Activated CD4-positive, alpha-beta T cell treated with anti-CD3 and anti-CD28 coated beads for 36 hours (primary cell): Measurements from ENCODE around the gene CSF2RB. TPM values are rescaled to one million over a fixed set of nuclear protein-coding genes. Genes with fewer than 3 reads are reported as not detected.

Experiments
- ATAC-seq: fragments of 200-7000 bp; cut with Tn5 transposase; one replicate; pipeline ENCODE4 v1.10.0; 2021; ENCODE audit warnings: mild to moderate bottlenecking, moderate library complexity
- CTCF ChIA-PET: fragments of 350-600 bp; sonication (Branson Sonifier 250); formaldehyde crosslinking; loops from one replicate; lab custom pipeline; 2021; ENCODE audit warnings: antibody characterized with exemption; lab: Charles Lee
- POLR2A ChIA-PET: fragments of 350-600 bp; sonication (Branson Sonifier 250); formaldehyde crosslinking; loops from one replicate; lab custom pipeline; 2021; ENCODE audit warnings: antibody characterized with exemption, inconsistent platforms; lab: Charles Lee
- DNase-seq: peaks from one replicate; pipeline ENCODE4 v3.0.0-alpha.2; 2020
- H3K27ac Mint-ChIP-seq: one replicate; pipeline ENCODE4 v1.8.0; 2021; ENCODE audit warnings: mixed read lengths
- H3K27me3 Mint-ChIP-seq: one replicate; pipeline ENCODE4 v1.8.0; 2021; ENCODE audit warnings: mixed read lengths
- H3K36me3 Mint-ChIP-seq: one replicate; pipeline ENCODE4 v1.8.0; 2021; ENCODE audit warnings: low read depth, mixed read lengths
- H3K4me1 Mint-ChIP-seq: one replicate; pipeline ENCODE4 v1.8.0; 2021; ENCODE audit warnings: mixed read lengths
- H3K4me3 Mint-ChIP-seq: one replicate; pipeline ENCODE4 v1.8.0; 2021; ENCODE audit warnings: mild to moderate bottlenecking, moderate library complexity, mixed read lengths
- H3K9me3 Mint-ChIP-seq: one replicate; pipeline ENCODE4 v1.8.0; 2021; ENCODE audit warnings: low read depth, mixed read lengths
- intact Hi-C, 2 experiments: fragments of 100-400 bp; cut with DNase I in 1 of 2; cut with micrococcal nuclease in 1 of 2; formaldehyde crosslinking; loops; one replicate each; pipeline versions ENCODE4 v1.14.2 to v1.15.1; 2022 to 2024; cut with DNase I, micrococcal nuclease
- total RNA-seq, 2 experiments: library from RNA; stranded (reverse); gene quantifications; one replicate each; pipeline ENCODE4 v1.2.3, GENCODE V29; 2021

Gene CSF2RB
- total RNA-seq, 2 experiments from 2014 or later = 0.30 to 0.54 TPM

DNA sequence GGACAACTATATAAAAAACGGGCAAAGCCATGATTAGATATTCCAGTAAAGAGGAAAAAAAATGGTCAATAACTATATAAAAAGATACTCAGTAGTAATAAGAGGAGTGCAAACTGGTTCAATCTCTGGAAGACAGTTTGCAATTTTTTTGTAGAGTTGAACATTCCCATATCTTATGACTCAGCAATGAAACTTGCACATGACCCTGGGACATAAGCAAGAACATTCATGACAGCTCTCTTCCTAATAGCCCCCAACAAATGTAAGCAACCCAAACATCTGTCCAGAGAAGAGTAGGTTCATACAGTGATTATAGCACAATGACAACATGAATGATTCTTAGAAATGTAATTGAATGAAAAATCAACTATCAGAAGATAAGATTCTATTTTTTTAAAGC, 21.8 kb upstream of the CSF2RB start:
- ATAC-seq = no peak
- Mint-ChIP-seq H3K27me3 (no peaks in the 10 kb centered on the region), H3K4me3 (no peak overlapping the region), H3K27ac (no peak overlapping the region), H3K4me1 (peaks cover 5% of the 10 kb centered on the region), H3K36me3 (no peaks in the 10 kb centered on the region), H3K9me3 (peaks cover 8% of the 10 kb centered on the region)
- DNase-seq = no peak
- intact Hi-C loops = no loop called here
- ChIA-PET POLR2A (interaction anchor here (0.6 kb wide), 2 partner anchors 18 to 124 kb away, joined by 3 to 6 read pairs; no protein-coding TSS in a partner anchor), CTCF (interaction anchor here (1.1 to 1.3 kb wide), 3 partner anchors 35 to 93 kb away, joined by 3 to 6 read pairs (median 3); no protein-coding TSS in a partner anchor)

DNA sequence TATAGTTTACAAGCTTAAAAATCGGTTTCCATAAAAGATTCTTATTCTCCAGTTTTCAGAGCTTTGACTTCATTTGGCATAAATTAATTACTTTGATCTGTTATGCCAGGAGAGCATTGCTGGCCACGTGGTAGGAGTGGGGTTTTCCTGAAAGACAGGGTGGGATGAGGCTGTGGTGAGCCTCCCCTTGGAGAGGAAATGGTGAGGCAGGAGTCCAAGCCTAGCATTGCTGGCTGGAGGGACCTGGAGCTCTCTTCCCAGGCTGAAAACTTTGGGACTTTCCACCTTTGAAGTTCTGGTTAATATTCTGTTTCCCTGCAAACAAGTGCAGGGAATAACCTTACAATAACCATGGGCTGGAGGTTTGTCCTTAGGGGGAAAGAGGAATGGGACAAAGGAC, 21.1 kb upstream of the CSF2RB start:
- DNase-seq (no peak), ATAC-seq (no peak)
- Mint-ChIP-seq H3K36me3 (no peaks in the 10 kb centered on the region), H3K9me3 (peaks cover 8% of the 10 kb centered on the region), H3K4me1 (peaks cover 3% of the 10 kb centered on the region), H3K4me3 (no peak overlapping the region), H3K27ac (no peak overlapping the region), H3K27me3 (no peaks in the 10 kb centered on the region)
- ChIA-PET CTCF (interaction anchor here (0.6 to 1.3 kb wide), 4 partner anchors 18 to 92 kb away, joined by 3 to 6 read pairs (median 3); no protein-coding TSS in a partner anchor), POLR2A (interaction anchor here (0.6 kb wide), 2 partner anchors 19 to 123 kb away, joined by 3 to 6 read pairs; no protein-coding TSS in a partner anchor)
- intact Hi-C loops = no loop called here

DNA sequence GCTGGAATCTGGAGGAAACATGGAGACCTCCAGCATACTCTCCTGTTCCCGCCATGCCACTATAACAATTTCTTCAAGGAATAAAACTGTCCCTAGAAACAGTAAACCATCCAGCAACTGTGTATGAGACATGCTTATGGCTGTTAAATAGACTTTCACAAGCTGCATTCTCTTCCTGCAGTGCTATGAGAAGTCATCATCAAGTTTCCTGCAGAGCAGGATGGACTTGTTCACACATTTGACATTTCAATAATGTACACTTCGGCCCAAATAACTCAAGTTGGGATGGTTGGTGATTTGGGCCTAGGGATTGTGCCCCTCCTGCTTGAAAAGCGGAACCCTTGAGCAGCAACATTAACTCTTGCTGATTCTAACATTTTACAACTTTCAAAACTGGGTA, 20.2 kb upstream of the CSF2RB start:
- H3K4me1 Mint-ChIP-seq = no peaks in the 10 kb centered on the region
- ATAC-seq = no peak
- H3K27me3 Mint-ChIP-seq = peaks cover 2% of the 10 kb centered on the region
- H3K4me3 Mint-ChIP-seq = no peak overlapping the region
- H3K9me3 Mint-ChIP-seq = peaks cover 8% of the 10 kb centered on the region
- intact Hi-C loops = no loop called here
- H3K36me3 Mint-ChIP-seq = no peaks in the 10 kb centered on the region
- ChIA-PET POLR2A (no interaction called here), CTCF (interaction anchor here (0.5 kb wide), 1 partner anchor 186 kb away, joined by 3 read pairs; no protein-coding TSS in a partner anchor)
- DNase-seq = no peak
- no peak overlapping the region for H3K27ac Mint-ChIP-seq

DNA sequence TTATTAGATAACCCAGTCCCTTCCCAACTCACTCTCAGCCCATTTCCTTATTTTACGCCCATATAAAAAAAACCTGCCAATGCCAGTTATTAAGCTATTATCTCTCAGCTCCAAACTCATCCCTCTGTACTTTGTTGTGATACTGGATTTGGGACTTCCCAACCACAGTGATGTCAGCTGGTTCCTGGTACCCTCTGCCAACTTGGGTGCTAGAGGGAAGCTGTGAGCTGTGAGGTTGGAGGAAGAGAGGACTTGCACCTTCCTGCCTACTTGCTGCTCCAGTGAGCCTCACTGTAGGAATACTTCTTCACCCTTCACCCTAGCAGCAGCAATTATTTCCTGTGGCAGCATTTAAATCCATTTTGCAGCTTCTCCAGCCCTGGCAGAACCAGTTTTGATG, 19.2 kb upstream of the CSF2RB start:
- no peaks in the 10 kb centered on the region for H3K36me3 Mint-ChIP-seq
- intact Hi-C loops = no loop called here
- peaks cover 4% of the 10 kb centered on the region for H3K27me3 Mint-ChIP-seq
- no peak overlapping the region for H3K4me3 Mint-ChIP-seq
- H3K27ac Mint-ChIP-seq = no peak overlapping the region
- DNase-seq (no peak), ATAC-seq (no peak)
- ChIA-PET CTCF (interaction anchor here (0.7 to 1.5 kb wide), 3 partner anchors 12 to 112 kb away, joined by 3 to 4 read pairs (median 4); no protein-coding TSS in a partner anchor), POLR2A (no interaction called here)
- peaks cover 8% of the 10 kb centered on the region for H3K9me3 Mint-ChIP-seq
- no peaks in the 10 kb centered on the region for H3K4me1 Mint-ChIP-seq

DNA sequence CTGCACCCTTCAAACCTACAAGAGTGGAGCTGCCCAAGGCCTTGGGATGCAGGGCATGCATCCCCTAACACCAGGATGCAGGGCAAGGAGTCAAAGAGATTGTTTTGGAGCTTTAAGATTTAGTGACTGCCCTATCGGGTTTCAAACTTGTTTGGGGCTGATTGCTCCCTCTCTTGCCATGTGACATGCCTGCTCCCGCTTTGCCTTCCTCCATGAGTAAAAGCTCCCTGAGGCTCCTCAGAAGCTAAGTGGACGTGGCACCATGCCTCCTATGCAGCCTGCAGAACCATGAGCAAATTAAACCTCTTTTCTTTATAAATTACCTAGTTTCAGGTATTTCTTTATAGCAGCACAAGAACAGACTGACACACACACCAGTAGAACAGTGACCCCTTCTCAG, 15.8 kb upstream of the CSF2RB start:
- ChIA-PET CTCF (interaction anchor here (0.7 to 1.7 kb wide), 2 partner anchors 10 to 36 kb away, joined by 3 to 4 read pairs; no protein-coding TSS in a partner anchor), POLR2A (interaction anchor here (0.5 kb wide), 1 partner anchor 386 kb away, joined by 3 read pairs; no protein-coding TSS in a partner anchor)
- H3K27ac Mint-ChIP-seq = no peak overlapping the region
- H3K4me1 Mint-ChIP-seq = peaks cover 3% of the 10 kb centered on the region
- DNase-seq = no peak
- H3K36me3 Mint-ChIP-seq = no peaks in the 10 kb centered on the region
- peaks cover 17% of the 10 kb centered on the region for H3K27me3 Mint-ChIP-seq
- no peak for ATAC-seq
- H3K4me3 Mint-ChIP-seq = no peak overlapping the region
- intact Hi-C loops = no loop called here
- peaks cover 8% of the 10 kb centered on the region for H3K9me3 Mint-ChIP-seq

DNA sequence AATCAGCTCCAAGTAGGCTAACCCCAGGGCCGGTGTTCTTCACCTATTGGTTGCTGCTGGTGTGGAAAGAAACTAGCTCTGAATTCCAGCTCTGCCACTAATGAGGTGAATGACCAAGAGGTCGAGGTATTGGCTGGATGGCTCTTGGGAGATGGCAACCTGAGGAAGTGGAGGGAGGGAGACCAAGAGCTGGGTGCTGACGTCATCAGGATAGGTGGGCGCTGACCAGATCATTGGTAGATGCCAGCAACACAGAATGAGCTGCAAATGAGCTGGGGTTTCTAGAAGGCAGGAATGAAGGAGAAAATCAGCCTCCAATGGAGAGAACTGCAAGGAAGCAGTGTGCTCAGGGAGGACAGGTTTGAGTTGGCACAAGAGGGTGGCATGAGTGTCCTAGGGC, 14.7 kb upstream of the CSF2RB start:
- no peak overlapping the region for H3K4me3 Mint-ChIP-seq
- H3K36me3 Mint-ChIP-seq = no peaks in the 10 kb centered on the region
- POLR2A ChIA-PET = no interaction called here
- no peak overlapping the region for H3K27ac Mint-ChIP-seq
- CTCF ChIA-PET = interaction anchor here (0.6 kb wide), 1 partner anchor 9 kb away, joined by 4 read pairs; no protein-coding TSS in a partner anchor
- intact Hi-C loops = no loop called here
- peaks cover 3% of the 10 kb centered on the region for H3K4me1 Mint-ChIP-seq
- ATAC-seq (no peak), DNase-seq (no peak)
- H3K27me3 Mint-ChIP-seq = peaks cover 22% of the 10 kb centered on the region
- peaks cover 8% of the 10 kb centered on the region for H3K9me3 Mint-ChIP-seq

DNA sequence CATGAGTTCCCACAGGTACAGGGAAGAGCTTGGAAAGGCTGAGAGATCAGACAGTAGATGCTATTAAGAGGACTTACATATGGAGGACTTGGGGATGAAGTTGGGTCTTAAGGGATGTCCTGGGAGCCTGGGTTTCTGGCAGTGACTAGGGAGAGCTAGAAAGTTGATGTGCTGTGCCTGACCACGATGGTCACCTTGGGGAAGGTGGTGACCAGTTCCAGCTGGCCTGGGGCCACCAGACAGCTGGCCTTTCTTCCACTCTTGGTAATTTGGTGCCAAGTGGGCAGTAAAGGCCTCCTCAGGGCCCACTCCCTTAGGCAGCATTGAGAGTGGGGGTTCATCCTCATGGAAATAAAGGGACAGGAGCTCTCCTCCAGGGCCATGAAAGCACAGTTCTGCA, 13.9 kb upstream of the CSF2RB start:
- ATAC-seq = no peak
- no peak overlapping the region for H3K27ac Mint-ChIP-seq
- ChIA-PET POLR2A (no interaction called here), CTCF (interaction anchor here (0.5 to 1.1 kb wide), 2 partner anchors 43 to 131 kb away, joined by 3 to 4 read pairs; no protein-coding TSS in a partner anchor)
- H3K9me3 Mint-ChIP-seq = peaks cover 8% of the 10 kb centered on the region
- H3K4me3 Mint-ChIP-seq = no peak overlapping the region
- intact Hi-C loops = no loop called here
- no peaks in the 10 kb centered on the region for H3K36me3 Mint-ChIP-seq
- peaks cover 3% of the 10 kb centered on the region for H3K4me1 Mint-ChIP-seq
- DNase-seq = no peak
- peaks cover 25% of the 10 kb centered on the region for H3K27me3 Mint-ChIP-seq

DNA sequence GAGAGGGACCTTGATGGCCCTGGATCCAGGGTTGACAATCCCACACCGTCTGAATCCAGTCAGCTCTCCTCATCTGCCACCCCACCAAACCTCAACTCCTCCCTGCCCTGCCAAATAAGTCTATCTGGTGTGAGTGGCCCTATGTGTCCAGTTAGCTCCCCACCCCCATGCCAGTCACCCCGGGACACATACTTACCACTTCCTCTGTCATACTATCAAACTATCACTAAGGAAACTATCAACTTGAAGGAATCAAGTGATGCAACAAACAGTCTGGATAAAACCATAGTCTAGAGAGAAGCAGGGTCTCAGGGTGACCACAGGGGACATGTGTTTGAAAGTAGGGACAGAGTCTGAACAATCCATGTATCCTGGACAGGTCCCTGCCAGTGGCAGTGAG, 13.2 kb upstream of the CSF2RB start:
- POLR2A ChIA-PET = no interaction called here
- Mint-ChIP-seq H3K4me3 (no peak overlapping the region), H3K27me3 (peaks cover 29% of the 10 kb centered on the region), H3K36me3 (no peaks in the 10 kb centered on the region), H3K27ac (no peak overlapping the region), H3K4me1 (peaks cover 3% of the 10 kb centered on the region), H3K9me3 (peaks cover 3% of the 10 kb centered on the region)
- ATAC-seq (no peak), DNase-seq (no peak)
- CTCF ChIA-PET = interaction anchor here (0.5 to 1.1 kb wide), 3 partner anchors 21 to 130 kb away, joined by 3 to 4 read pairs (median 3); no protein-coding TSS in a partner anchor
- intact Hi-C loops = no loop called here

DNA sequence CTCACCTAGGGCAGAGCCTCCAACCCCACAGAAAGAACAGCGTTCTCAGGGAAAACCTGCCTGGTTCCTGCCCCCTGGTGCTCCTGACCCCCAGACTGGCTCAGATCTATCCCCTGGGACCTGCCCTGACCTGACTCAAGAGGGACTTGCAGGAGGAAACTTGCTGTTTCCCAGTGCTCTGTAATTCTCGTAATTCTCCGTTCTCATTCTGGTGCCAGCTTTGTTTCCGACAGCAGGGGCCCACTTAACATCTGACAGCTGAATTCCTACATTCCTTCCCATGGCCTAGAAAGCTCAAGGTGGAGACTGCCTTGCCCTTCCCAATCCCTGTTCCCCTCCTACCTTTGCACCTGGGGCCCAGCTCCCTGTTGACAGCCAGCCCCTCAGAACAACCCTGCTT, 12.5 kb upstream of the CSF2RB start:
- ATAC-seq (no peak), DNase-seq (no peak)
- H3K36me3 Mint-ChIP-seq = no peaks in the 10 kb centered on the region
- ChIA-PET POLR2A (no interaction called here), CTCF (interaction anchor here (1.0 to 1.5 kb wide), 2 partner anchors 19 to 27 kb away, joined by 3 to 5 read pairs; no protein-coding TSS in a partner anchor)
- peaks cover 29% of the 10 kb centered on the region for H3K27me3 Mint-ChIP-seq
- H3K9me3 Mint-ChIP-seq = no peaks in the 10 kb centered on the region
- no peak overlapping the region for H3K4me3 Mint-ChIP-seq
- peaks cover 3% of the 10 kb centered on the region for H3K4me1 Mint-ChIP-seq
- peak overlapping the region; percentile 43 for H3K27ac Mint-ChIP-seq
- intact Hi-C loops = no loop called here

DNA sequence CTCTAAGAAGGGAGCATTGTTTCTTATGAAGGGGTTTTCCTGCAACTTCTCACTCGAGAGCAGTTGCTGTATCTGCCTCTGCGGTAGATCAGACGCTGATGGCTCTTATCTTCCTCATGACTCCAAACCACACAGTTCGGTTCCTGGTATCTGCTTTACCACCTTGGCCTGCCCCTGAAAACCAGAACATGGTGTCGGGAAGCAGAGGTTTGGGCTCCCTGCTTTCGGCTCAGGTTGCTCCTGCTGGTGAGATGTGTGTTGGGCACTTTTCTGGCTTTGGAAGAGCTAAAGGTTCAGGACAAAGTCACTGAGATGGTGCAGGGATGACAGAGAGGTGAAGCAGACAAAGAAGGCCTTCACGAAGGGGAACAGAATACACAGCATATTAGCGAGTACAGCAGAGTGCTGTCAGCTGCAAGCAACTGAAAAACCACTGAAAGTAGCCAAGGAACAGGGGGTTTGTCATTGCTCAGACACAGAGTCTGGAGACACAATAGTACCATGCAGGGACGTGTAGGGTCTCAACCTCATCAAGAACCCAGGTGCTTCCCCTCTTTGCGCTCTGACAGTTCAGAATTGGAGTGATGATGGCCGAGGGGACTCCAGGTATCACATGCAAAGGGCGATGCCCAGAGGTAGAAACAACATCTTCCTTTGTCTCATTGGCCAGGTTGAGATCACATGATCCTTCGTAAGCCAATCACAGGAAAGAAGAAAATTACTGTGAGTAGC, 11.9 kb upstream of the CSF2RB start:
- Mint-ChIP-seq H3K4me1 (peaks cover 3% of the 10 kb centered on the region), H3K4me3 (no peak overlapping the region), H3K9me3 (no peaks in the 10 kb centered on the region), H3K27me3 (peaks cover 29% of the 10 kb centered on the region), H3K27ac (no peak overlapping the region), H3K36me3 (no peaks in the 10 kb centered on the region)
- POLR2A ChIA-PET = no interaction called here
- ATAC-seq (peak; percentile 78), DNase-seq (peak; percentile 17)
- CTCF ChIA-PET = interaction anchor here (1.0 to 1.5 kb wide), 3 partner anchors 19 to 48 kb away, joined by 3 to 5 read pairs (median 3); no protein-coding TSS in a partner anchor
- intact Hi-C loops = no loop called here

DNA sequence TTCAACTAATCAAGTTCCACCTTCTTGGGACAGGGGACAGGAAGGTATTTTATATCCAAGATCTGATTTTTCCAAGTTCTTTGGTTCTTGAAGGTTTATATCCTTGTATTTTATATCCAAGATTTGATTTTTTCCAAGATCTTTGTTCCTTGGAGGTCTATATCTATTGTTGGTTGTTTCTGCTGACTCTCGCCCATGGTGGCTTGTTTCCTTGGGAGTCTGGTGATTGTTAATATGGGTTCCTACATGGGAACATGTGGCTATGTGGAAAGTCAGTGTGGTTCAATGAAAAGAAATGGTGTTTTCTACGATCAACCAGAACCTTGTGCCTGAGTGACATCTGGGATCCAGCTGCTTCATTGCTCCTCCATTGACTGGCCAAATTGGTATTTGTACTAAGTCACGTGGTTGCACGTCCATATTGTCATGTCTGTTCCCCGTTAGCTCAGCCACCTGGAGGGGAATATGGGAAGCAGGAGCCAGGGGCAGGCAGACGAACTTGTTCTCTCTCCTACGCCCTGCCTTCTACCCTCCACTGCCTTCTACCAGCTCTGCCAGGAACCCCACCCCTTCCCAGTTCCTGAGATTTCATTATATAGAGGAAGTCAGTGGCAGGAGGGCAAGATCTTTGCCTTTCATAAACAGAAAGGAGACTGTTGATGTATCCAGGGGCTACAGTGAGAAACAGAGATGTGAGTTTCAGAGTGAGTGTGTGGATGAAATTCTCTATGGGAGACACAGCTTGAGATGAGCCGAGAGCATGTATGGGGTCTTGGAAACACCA, 11.1 kb upstream of the CSF2RB start:
- ATAC-seq (no peak), DNase-seq (no peak)
- Mint-ChIP-seq H3K4me1 (peaks cover 3% of the 10 kb centered on the region), H3K9me3 (no peaks in the 10 kb centered on the region), H3K36me3 (no peaks in the 10 kb centered on the region), H3K27ac (no peak overlapping the region), H3K27me3 (peaks cover 29% of the 10 kb centered on the region), H3K4me3 (no peak overlapping the region)
- POLR2A ChIA-PET = no interaction called here
- intact Hi-C loops = no loop called here
- CTCF ChIA-PET = interaction anchor here (0.7 to 1.5 kb wide), 3 partner anchors 28 to 49 kb away, joined by 3 read pairs; no protein-coding TSS in a partner anchor
